ENCODE measurements around the gene CACNA2D1.
"Not testable (repeated sequence)": the region's sequence is repeated elsewhere in the genome, so short reads cannot be mapped to it uniquely, and the experiment has no call there.

Gene CACNA2D1

DNA sequence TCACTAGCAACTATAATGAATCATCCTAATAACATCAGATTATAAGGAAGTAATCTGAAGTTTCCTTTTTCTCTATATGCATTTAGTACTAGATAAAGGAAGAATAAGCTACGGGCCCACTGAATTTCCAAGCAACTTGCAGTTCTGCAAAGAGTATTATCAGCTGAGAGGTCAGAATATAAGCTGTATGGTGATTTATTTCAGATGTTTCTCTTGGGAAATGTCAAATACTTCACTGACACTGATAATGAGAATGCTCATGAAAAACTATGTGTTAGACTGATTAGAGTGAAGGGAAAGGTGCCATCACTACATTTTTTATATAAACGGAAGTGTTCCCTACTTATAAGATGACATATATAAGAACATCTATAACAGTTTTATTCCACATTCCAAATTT lies 422.5 kb downstream of the CACNA2D1 start:
- DNase-seq, result no peak

DNA sequence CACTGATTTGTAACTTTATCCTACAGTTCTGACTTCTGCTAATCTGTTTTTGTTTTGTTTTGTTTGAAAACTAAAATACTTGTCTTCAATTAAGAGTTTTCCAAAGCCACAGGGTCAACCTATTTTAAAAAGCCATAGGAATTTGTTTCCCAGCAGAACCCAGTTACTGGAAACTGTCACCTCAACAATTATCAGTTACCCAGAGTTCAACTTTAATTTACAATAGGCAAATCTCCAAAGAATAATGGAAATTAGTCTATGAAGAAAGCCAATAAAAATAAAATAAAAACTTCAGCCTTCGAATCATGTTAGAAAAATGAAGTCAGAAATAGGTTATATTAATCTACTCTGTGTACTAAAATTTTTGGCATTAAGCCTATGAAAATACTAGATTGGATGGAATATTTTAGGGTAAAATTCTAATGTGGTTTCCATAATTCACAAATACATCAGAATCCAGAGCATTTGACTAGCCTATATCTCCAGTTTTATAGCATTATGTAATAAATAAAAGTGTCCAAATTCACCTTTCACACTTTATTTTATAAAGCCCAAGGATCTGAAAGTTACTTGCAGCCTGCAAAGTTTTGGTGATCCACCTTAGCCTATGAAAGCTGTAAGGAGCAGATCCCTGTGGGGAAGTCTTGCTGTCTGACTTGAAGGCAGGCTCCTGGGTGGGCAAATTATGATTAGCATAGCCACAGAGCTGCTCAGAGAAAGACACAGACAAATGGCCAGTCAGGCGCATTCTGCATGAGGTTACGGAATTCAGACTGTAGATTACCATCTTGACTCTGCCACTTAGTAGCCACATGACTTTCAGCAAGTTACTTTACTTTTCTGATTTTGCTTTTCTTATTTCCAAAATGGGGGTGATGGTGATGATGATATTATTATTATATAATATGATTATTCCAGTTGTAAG lies 423.8 kb downstream of the CACNA2D1 start:
- no peak for DNase-seq

DNA sequence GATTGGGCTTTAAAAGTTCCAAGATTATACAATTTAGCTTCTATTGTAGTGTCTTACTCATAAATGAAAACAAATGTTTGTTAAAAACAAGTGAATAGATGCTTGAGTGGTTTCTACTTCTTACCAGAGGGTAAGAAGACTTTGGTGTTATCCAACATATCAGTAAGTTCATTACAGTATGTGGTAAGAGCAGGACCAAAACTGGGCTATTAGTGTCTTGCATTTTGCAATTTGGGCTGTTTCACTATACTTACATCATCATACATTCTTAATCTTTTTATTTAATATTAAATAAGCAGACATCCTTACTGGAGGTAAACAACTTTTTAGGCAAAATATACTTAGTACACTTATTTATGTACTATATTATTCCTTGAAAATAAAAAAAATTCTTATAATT lies 425.4 kb downstream of the CACNA2D1 start:
- DNase-seq, result no peak

DNA sequence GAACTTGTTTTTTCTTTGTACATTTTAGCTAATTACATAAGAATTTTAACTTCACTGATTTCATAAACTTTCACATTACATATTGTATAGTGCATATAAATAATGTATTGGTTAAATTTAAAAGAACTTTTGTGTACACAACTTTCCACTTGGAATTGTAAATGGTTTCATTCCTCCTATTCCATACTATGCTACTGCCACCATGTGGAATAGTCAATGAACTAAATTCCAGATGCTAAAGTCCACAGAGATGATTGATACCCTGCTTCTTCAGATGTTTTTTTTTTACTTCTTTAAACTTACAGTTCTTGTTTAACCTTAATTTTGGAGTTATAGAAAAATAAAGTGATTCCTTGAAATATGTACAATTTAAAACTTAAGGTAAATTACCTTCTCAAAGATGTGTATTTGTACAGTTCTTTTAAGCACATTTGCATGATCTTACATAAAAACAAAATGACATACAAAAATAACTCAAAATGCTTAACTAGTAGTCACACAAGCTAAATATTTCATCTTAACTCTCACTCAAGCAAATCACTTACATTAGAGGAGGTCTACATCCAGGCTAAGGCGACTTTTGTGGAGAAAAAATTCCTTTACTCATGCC lies 426.1 kb downstream of the CACNA2D1 start:
- DNase-seq, result no peak

DNA sequence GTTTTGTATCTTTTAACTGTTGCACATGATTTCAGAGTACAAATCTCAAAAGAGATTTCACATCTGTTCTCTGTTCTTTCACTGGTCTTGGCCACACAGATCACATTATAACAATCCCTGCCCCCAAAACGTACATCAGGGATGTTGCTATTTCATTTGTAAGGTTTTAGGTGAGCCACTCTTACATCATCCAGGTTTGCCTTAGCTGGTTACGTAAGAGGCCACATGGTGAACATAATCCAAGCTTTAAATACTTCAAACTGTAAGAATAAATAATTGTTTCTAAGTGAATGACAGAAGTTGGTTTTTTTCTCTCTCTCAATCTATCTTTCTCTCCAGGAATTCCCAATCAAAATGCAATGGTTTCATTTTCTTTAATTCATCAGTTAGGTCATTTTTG lies 427.8 kb downstream of the CACNA2D1 start:
- DNase-seq, result no peak

DNA sequence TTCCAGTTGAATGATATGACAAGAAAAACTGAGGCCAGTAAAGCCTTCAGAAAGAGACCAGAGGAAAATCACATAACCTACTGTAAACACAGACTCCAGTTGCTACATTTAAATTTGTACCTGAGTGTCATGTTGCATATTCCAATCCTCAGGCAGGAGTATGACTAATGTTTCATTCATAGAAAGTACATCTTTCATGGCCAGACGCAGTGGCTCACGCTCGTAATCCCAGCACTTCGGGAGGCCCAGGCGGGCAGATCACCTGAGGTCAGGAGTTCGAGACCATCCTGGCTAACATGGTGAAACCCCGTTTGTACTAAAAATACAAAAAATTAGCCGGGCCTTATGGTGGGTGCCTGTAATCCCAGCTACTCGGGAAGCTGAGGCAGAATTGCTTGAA lies 429.0 kb downstream of the CACNA2D1 start:
- DNase-seq, result not testable (repeated sequence)

DNA sequence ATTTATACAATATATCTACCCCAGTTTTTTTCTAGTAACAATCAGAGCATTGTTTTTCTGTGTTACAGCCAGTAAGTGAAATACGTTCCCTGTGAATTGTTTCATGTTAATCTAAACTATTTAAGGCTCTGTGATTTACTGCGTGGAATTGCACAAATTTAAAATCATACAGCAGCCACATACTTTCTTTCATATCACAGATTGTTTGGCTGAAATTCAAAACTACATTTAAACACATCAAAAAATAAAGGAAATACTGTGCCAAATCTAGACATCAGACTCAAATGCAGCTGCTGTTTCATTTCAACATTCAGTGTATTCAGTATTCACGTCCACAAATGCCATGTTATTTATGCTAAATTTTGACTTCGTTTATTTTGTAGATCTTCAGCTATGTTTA lies 431.1 kb downstream of the CACNA2D1 start:
- DNase-seq, result no peak

DNA sequence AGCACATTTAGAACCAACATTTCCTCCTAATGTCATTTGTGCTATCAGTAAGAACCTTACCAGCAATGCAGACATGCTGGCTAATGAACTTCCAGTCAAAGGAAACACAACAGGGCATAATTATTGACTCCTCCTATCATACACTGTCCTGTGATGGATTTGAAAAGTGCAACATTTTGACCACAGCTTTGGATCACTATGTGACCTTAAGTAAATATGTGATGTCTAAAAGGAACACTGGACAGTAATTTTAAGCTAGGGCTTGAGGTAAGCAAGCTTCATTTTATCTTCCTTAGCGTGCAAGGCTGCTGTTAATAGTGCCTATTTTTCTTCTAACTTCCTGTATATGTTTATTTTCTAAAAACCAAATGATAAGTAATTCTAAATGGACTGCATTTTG lies 433.2 kb downstream of the CACNA2D1 start:
- no peak for DNase-seq

DNA sequence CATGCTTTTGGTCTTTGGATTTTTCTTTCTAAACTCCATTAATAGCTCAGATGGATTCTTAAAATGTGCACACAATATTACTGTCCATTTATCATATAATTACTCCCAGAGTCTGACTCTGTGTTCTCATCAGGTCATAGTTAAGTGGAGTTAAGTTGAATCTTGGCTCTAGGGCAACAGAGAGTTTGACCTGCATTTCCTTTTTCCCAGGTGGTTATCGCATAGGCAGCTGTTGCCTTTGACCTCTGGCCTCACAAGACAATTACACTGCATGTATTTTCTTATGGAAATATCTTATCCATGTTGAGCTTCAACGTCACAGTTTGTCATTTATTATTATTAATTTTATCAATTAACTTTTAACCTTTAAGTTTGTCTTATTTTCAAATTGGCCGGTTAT lies 436.3 kb downstream of the CACNA2D1 start:
- no peak for DNase-seq

DNA sequence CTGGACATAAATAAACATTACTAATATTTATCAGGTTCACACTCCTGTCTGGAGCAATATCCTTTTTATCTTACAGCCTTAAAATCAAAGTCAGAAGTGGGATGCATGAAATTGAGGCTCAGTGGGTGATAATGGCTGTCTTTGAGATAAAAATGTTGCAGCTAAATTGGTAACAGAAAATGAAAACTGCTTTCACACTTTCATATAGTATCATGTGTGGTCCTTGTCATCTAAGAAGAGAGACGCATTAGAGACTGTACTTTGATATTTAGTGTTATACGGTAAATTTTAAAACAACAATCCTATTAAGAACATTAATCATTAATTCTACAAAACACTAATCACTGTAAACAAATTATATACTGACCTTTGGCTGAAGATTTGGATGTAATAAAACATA lies 438.5 kb downstream of the CACNA2D1 start:
- no peak for DNase-seq

DNA sequence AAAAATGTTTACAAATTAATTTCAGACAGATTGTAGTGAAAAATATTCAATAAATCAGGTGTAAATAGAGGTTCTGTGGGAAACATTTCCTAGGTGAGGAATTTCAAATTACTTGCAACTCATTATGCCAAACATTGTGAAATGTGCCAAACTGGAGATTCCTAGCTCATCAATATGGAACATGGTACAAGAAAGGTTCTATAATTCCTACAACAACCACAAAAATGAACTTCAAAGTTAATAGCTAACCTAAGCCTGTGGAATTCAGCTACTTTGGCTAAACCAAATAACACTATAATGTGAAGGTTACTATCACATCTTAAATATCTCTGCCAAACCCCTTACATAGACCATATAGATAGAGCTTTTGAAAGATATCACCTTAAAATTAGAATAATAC lies 450.4 kb downstream of the CACNA2D1 start:
- no peak for DNase-seq

DNA sequence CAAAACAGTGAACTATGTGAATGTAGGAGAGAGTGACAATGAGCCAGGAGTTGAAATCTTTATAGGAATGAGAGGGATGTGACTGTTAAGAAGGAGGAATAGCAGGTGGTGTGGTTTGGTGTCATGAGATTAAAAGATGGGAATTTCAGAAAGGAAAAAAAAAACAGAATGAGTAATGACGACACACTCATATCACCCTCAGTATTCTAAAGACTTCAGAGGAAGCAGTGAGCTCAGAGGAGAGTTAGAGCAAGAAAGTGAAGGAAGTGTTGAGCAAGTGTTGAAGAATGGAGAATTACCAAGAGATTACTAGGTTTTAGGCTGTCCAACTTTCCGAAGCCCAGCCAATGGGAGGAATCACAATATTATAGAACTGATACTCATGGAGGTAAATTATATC lies 453.2 kb downstream of the CACNA2D1 start:
- no peak for DNase-seq

DNA sequence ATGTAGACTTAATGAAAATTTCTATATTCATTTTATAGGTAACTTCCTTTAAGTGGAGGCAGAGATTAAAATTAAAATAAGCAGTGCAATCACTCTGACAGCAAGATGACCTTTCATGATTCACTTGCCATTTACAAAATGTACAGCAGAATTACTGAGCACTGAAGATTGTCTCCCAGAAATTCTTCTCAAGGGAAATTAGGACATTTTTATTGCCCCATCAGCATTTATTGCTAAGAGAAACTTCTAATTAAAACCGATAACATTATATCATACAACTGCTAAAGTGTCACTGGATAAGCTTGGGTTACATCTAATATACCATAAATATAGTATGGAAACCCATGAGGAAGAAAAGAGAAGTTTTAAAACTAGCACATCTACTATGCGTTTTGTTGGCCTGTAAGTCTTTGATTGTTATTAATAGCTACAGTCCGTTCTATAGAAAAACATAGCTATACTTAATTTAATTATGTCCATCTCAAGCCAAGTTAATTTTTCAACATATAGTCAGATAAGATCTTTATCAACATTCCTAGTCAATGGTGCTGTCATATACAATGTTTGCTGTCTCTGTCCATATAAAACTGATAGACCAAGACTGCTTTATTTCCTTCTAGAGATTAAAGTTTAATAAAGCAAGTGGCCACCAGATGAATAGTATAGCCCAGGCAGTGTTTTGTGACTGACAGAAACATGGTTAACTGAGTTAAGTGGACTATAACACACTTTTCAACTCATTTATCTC lies 456.7 kb downstream of the CACNA2D1 start:
- no peak for DNase-seq

DNA sequence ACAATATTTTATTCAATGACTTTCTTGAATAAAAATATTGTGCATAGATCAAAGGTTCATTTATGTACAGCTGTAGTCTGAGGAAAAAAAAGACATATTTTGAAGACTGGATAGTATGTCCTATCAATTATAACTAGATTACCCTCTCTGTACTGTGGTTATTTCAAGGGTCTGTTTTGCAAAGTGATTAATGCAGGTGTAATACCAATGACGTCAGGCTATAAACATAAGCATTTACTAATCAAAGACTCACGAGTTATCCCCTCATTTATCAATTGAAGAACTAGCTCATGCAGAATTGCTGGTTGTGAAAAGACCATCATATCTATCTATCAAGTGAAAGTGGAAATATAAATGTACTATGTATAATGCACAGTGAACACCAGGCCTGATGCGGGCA lies 460.2 kb downstream of the CACNA2D1 start:
- no peak for DNase-seq

DNA sequence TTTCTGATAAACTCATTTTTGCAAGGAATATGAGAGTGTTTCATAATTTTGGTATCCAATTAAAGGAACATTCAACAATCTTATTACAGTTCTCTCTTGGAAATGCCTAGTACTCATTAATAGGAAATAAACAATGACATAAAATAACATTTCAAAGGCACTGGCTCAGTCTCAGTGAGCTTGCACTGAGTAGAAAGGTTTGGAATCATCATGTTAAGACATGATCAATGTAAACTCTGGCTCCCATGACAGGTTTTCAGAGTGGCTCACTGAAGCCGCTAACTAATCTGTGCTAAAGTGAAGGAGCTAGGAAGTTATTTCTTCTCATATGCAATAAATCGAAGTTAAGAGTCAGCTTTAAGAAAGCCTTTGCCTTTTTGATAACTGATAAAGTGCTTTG lies 470.5 kb downstream of the CACNA2D1 start:
- no peak for DNase-seq

DNA sequence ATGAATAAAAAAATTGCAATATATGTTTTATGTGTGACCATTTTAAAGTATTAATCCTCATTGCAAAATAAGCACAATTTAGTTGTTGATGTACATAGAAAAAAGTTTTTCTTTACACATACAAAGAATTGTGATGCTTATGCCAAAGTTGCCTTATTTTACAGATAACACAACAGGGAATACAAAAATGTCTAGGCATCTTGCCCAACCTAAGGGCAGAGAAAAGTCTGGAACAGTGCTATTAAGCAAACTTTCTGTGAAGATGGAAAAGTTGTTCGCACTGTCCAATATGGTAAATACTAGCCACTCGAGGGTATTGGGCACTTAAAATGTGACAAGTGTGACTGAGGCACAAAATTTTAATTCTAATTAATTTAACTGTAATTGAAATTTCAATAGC lies 483.6 kb downstream of the CACNA2D1 start:
- no peak for DNase-seq

DNA sequence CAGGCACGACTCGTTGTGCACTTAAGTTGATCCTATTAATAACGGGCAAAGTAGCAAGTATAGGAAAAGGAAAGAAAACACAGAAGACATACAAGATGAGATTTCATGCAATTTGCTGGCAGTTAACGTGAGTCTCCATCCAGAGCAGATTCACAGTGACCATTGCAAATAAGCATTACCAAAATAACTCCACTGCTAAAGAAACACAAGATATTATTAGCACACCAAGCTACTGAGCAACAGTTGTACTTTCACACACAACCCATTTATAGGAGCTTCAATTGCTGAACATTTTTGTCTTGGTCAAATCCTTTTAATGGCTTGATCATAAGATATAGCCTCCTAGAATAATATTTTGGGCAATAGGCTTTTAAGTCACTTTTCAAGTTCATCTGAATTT lies 486.1 kb downstream of the CACNA2D1 start:
- no peak for DNase-seq

DNA sequence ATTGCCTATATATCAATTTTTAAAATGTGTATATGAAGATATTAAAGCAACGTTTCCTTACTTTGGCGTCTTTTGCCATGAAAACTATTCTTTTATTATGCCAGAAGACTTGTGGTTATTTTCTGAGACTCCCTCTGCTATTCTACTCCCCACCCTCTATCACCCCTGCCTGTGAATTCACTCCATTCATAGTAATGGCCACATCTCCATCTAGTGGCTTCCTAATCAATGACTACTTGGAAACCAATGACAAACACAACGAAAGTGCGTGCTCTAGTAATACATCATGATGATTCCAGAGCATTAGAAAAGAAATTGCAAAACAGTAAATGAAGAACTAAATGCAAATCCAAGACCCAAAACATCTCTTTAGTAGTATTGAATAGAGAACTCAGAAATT lies 487.1 kb downstream of the CACNA2D1 start:
- DNase-seq, result no peak

DNA sequence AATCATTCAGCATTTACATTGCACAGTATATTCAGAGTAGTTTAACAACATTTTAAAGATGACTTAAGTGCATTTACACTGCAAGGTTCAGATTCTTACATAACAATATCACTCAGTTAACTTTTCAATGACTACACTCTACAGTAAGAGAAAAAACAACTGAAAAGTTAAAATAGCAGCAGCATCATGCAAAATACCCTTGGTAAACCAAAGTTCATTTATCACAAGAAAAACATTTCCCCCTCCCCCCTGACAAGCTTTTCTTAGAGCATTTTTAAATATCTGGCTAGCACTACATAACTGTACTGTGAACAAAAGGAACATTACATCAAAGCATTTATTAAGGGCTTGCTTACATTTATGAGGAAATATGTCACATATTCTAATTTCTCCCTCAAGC lies 494.3 kb downstream of the CACNA2D1 start:
- no peak for DNase-seq

DNA sequence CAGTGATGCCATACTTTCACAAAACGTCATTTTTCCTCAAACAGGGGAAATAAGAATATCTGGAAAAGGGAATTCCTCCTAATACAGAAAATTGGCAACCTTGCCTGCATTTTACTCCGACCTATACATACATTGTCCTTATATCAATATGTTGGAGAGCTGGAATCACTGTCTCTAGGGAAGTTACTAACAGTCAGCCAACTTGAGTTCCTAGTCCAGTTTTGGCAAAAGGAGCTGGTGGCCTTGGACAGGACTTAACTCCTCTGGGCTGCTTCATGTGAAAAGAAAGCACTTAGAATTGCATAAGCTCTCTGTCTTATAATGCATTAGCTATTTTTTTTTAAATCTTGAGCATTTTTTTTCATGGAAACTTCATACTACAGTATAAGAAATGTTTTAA lies 499.5 kb downstream of the CACNA2D1 start:
- DNase-seq, result no peak

DNA sequence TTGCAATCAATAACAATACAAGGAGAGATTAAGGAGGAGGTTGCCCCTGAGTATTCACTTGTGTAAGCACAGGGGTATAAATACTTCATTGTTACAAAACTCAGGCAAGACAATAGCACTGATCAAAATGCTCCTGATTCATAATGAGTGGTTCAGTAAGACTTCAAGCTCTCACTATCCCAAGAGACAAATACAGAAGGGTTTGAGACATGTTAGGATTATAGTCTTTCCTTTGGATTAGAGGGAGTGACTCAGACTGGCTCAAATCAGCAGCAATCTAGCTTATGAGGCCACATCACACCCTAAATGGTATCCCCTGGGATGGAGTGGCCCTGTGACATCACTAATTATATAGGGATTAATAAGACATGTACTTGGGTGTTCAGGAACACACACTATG lies 506.5 kb downstream of the CACNA2D1 start:
- DNase-seq, result no peak

DNA sequence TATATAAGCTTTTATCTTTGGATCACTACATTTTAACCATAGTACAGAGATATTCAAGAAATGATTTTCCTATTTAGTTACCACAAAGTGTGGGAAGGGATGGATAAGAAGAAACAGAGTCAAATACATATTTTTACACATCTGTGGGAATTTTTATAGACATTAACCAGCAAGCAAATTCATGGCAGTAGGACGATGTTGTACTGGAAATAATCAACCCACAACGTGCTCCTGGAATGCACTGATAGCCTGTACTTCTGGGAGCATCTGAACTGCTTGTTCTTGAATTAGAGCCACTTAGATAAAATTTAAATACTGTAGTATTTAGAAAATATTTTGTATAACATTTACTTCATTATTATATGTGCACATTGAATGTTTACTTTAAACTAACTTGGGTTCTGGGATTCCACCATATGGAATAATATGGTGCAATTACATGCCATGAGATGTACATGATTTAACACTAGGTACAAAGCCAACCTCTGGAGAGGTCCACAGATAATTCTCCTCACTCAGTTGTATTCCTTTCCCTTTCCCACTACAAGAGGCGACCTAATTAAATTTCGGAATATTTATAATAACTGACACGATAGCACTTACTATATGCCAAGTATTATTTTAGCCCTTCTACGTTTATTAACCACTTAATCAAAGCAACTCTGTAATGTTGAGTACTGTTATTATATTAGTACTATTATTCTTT lies 508.8 kb downstream of the CACNA2D1 start:
- no peak for DNase-seq

DNA sequence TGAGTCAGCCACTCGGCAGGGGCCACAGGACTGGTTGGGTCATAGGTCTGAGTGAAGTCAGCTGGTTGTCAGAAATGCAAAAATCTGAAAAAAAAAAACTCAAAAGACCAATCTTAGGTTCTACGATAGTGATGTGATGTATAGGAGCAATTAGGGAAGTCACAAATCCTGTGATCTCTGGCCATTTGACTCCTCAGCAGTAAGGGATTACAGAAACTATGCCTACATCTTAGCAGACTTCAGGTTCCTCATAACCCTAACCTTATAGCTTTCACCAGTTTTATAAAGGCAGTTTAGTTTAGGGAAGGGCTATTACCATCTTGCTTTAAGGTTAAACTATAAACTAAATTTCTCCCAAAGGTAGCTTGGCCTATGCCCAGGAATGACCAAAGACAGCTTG lies 510.6 kb downstream of the CACNA2D1 start:
- no peak for DNase-seq
